H1 (cell line): ENCODE data around the gene UBAP2L. TPM values are rescaled to one million over a fixed set of nuclear protein-coding genes. Genes with fewer than 3 reads are reported as not detected.

ENCODE experiments used
- CTCF ChIA-PET: fragments of 300-600 bp; sonication (Branson Sonifier 250); formaldehyde crosslinking; loops from one replicate; lab custom pipeline; 2021; ENCODE audit not compliant: partially characterized antibody; lab: Charles Lee
- POLR2A ChIA-PET: fragments of 300-600 bp; sonication (Branson Sonifier 250); formaldehyde crosslinking; loops from one replicate; lab custom pipeline; 2021; ENCODE audit warnings: inconsistent platforms; ENCODE audit not compliant: partially characterized antibody; lab: Charles Lee
- DNase-seq, 2 experiments: peaks; one replicate each; pipeline versions ENCODE4 v3.0.0 to v3.0.0-alpha.2; 2010 to 2022; ENCODE audit warnings: low spot score in 2 of 2, low read depth in 1 of 2, mixed read lengths in 1 of 2
- FAIRE-seq: peaks from 2 replicates; lab custom pipeline; 2011; peaks lifted over from hg19 to GRCh38; lab: Jason Lieb, UNC
- H2AFZ ChIP-seq: 2 replicates; pipeline ENCODE4 v1.8.1; 2012; ENCODE audit warnings: low read length, inconsistent platforms
- H2AK5ac ChIP-seq: 2 replicates; pipeline ENCODE4 v1.6.1; 2013; ENCODE audit warnings: low read depth, low read length
- H2BK120ac ChIP-seq: replicated peaks from 2 replicates; pipeline ENCODE3; 2013; ENCODE audit warnings: low read depth, low read length, inconsistent platforms
- H2BK12ac ChIP-seq: 2 replicates; pipeline ENCODE4 v1.6.1; 2013; ENCODE audit warnings: low read depth, low read length
- H2BK15ac ChIP-seq: 2 replicates; pipeline ENCODE4 v1.6.1; 2013; ENCODE audit warnings: low read length
- H2BK20ac ChIP-seq: 2 replicates; pipeline ENCODE4 v1.6.1; 2013; ENCODE audit warnings: low read length
- H2BK5ac ChIP-seq: 2 replicates; pipeline ENCODE4 v1.6.1; 2013; ENCODE audit warnings: low read depth, low read length
- H3K14ac ChIP-seq: 2 replicates; pipeline ENCODE4 v1.6.1; 2013; ENCODE audit warnings: inconsistent platforms; ENCODE audit not compliant: insufficient read length
- H3K18ac ChIP-seq: 2 replicates; pipeline ENCODE4 v1.6.1; 2013; ENCODE audit warnings: low read length; ENCODE audit errors: extremely low read depth
- H3K23ac ChIP-seq: 2 replicates; pipeline ENCODE4 v1.6.1; 2013; ENCODE audit warnings: inconsistent platforms; ENCODE audit not compliant: insufficient read length
- H3K23me2 ChIP-seq: 2 replicates; pipeline ENCODE4 v1.6.1; 2013; ENCODE audit warnings: low read depth, low read length
- H3K27ac ChIP-seq: 2 replicates; pipeline ENCODE4 v1.6.1; 2011; ENCODE audit warnings: low read depth, low read length, inconsistent platforms
- H3K27me3 ChIP-seq, 4 experiments: replicated peaks in 1 of 4; 1 replicate in 1 of 4; 2 replicates in 3 of 4; pipeline versions ENCODE4 v1.6.1 to v1.8.1; 2011 to 2013; ENCODE audit warnings: low read length in 3 of 4, mild to moderate bottlenecking in 3 of 4, inconsistent platforms in 2 of 4, mixed read lengths in 2 of 4, moderate library complexity in 1 of 4; ENCODE audit not compliant: control insufficient read depth in 3 of 4, insufficient read depth in 3 of 4; ENCODE audit errors: extremely low read depth in 1 of 4
- H3K36me3 ChIP-seq, 4 experiments: 2 replicates each; pipeline versions ENCODE4 v1.6.1 to v1.8.1; 2011 to 2013; ENCODE audit warnings: mild to moderate bottlenecking in 4 of 4, low read length in 3 of 4, moderate library complexity in 2 of 4, control low read depth in 1 of 4, inconsistent platforms in 1 of 4; ENCODE audit not compliant: insufficient read depth in 4 of 4, control insufficient read depth in 2 of 4
- H3K4ac ChIP-seq: replicated peaks from 2 replicates; pipeline ENCODE3; 2013; ENCODE audit warnings: low read length, low read depth, mixed read lengths, inconsistent platforms; ENCODE audit not compliant: insufficient read length
- H3K4me1 ChIP-seq, 4 experiments: replicated peaks in 1 of 4; 1 replicate in 1 of 4; 2 replicates in 3 of 4; pipeline versions ENCODE4 v1.6.1 to v1.8.1; 2011 to 2013; ENCODE audit warnings: low read length in 3 of 4, inconsistent platforms in 2 of 4, mixed read lengths in 1 of 4; ENCODE audit not compliant: insufficient read depth in 4 of 4, control insufficient read depth in 3 of 4
- H3K4me2 ChIP-seq, 2 experiments: 2 replicates each; pipeline versions ENCODE4 v1.6.1 to v1.8.1; 2011 to 2013; ENCODE audit warnings: low read depth in 2 of 2, low read length in 2 of 2, control low read depth in 1 of 2, inconsistent platforms in 1 of 2, mild to moderate bottlenecking in 1 of 2; ENCODE audit not compliant: insufficient read depth in 1 of 2
- H3K4me3 ChIP-seq, 4 experiments: fragments of 200-600, 300-600 bp in 1 of 4; sonication (generic), shearing (Covaris generic), sonication (Bioruptor Twin) in 1 of 4; 2 replicates each; pipeline versions ENCODE4 v1.5.1 to v1.8.1; 2011 to 2016; ENCODE audit warnings: low read length in 4 of 4, low read depth in 3 of 4, control low read depth in 2 of 4, inconsistent platforms in 2 of 4, mild to moderate bottlenecking in 2 of 4, mixed read lengths in 1 of 4, moderate library complexity in 1 of 4; ENCODE audit not compliant: insufficient read depth in 2 of 4; ENCODE audit errors: extremely low read depth in 1 of 4
- H3K56ac ChIP-seq: replicated peaks from 2 replicates; pipeline ENCODE3; 2013; ENCODE audit warnings: low read depth, mild to moderate bottlenecking, mixed read lengths, low read length, inconsistent platforms; ENCODE audit not compliant: insufficient read length
- H3K79me1 ChIP-seq: 2 replicates; pipeline ENCODE4 v1.6.1; 2013; ENCODE audit warnings: low read depth, low read length, control low read depth
- H3K79me2 ChIP-seq, 2 experiments: 2 replicates each; pipeline versions ENCODE4 v1.6.1 to v1.8.1; 2012 to 2013; ENCODE audit warnings: low read length in 2 of 2, mild to moderate bottlenecking in 2 of 2, inconsistent platforms in 1 of 2; ENCODE audit not compliant: insufficient read depth in 2 of 2, control insufficient read depth in 1 of 2
- H3K9ac ChIP-seq, 4 experiments: replicated peaks in 1 of 4; 1 replicate in 1 of 4; 2 replicates in 3 of 4; pipeline versions ENCODE4 v1.6.1 to v1.8.1; 2011 to 2013; ENCODE audit warnings: low read depth in 3 of 4, low read length in 3 of 4, control low read depth in 2 of 4, mild to moderate bottlenecking in 2 of 4, moderate library complexity in 2 of 4, inconsistent platforms in 1 of 4; ENCODE audit errors: extremely low read depth in 1 of 4
- H3K9me3 ChIP-seq, 2 experiments: 2 replicates each; pipeline versions ENCODE4 v1.6.1 to v1.8.1; 2012 to 2013; ENCODE audit warnings: mild to moderate bottlenecking in 2 of 2, moderate library complexity in 2 of 2, control low read depth in 1 of 2, inconsistent platforms in 1 of 2, low read depth in 1 of 2, low read length in 1 of 2, mixed read lengths in 1 of 2; ENCODE audit not compliant: insufficient read depth in 2 of 2
- H4K20me1 ChIP-seq, 2 experiments: replicated peaks in 1 of 2; 2 replicates each; pipeline versions ENCODE3 to v1.8.1; 2011 to 2013; ENCODE audit warnings: inconsistent platforms in 2 of 2, low read length in 2 of 2, mild to moderate bottlenecking in 1 of 2; ENCODE audit not compliant: insufficient read depth in 2 of 2, control insufficient read depth in 1 of 2
- H4K5ac ChIP-seq: 2 replicates; pipeline ENCODE4 v1.6.1; 2013; ENCODE audit warnings: low read length, low read depth, mixed read lengths, inconsistent platforms; ENCODE audit not compliant: insufficient read length
- H4K8ac ChIP-seq: 2 replicates; pipeline ENCODE4 v1.8.0; 2013; ENCODE audit warnings: mild to moderate bottlenecking, moderate library complexity, low read length, inconsistent platforms; ENCODE audit not compliant: insufficient read depth; ENCODE audit errors: extremely low read depth
- H4K91ac ChIP-seq: replicated peaks from 2 replicates; pipeline ENCODE3; 2013; ENCODE audit warnings: low read length, mixed read lengths, inconsistent platforms; ENCODE audit not compliant: insufficient read length
- BRCA1 ChIP-seq: IDR thresholded peaks from 2 replicates; pipeline ENCODE4 v1.6.1; 2012; ENCODE audit warnings: low read depth, low read length, improper control_type of control experiment
- GABPA ChIP-seq: IDR thresholded peaks from 2 replicates; pipeline ENCODE4 v1.6.1; 2011; ENCODE audit warnings: mild to moderate bottlenecking, low read length, moderate library complexity, borderline replicate concordance; ENCODE audit not compliant: insufficient read depth
- WGBS, 2 experiments: shearing (Covaris generic) in 1 of 2; methylation state at CpG; one replicate each; pipeline versions ENCODE4 v1.1.6 to v1.1.7; 2013 to 2015; ENCODE audit warnings: low lambda C conversion rate in 2 of 2, mixed read lengths in 2 of 2, inconsistent platforms in 1 of 2, low coverage in 1 of 2, missing lambda C conversion rate in 1 of 2; ENCODE audit not compliant: insufficient replicate concordance in 2 of 2, insufficient coverage in 1 of 2, insufficient read length in 1 of 2; ENCODE audit errors: extremely low coverage in 1 of 2, missing lambda C conversion rate in 1 of 2; 5-methylcytosine and 5-hydroxymethylcytosine counted together
- polyA plus RNA-seq, 7 experiments: library from polyadenylated mRNA; depleted of rRNA in 3 of 7; stranded (reverse) in 5 of 7; unstranded in 2 of 7; fragments of >200 nt in 5 of 7; fragments of 200-250 nt in 2 of 7; gene quantifications; 1 replicate in 5 of 7; 2 replicates in 1 of 7; 4 replicates in 1 of 7; pipeline versions ENCODE4 v1.2.1 to v1.2.3, GENCODE V29; 2011 to 2013; ENCODE audit warnings: missing spikeins in 2 of 7, mixed read lengths in 2 of 7
- total RNA-seq: library from RNA; stranded (reverse); fragmentation: NEBNext Ultra II Directional; extraction: Animal tissue kit (Norgen Biotek cat#: 25700); gene quantifications from 2 replicates; pipeline ENCODE4 v1.2.1, GENCODE V29; 2021
- TF ChIP-seq, protein P1 (sequence below): IDR thresholded peaks from 2 replicates; pipeline ENCODE4 v1.6.1; 2011; ENCODE audit warnings: low read length, improper control_type of control experiment

UBAP2L gene
- total and polyA plus RNA-seq, 2 of the 8 experiments (the other 6 are each of a cell fraction or from before 2014, with no cell fraction given) = 254 to 349 TPM

GRCh38 chr1:154241703-154242351, 21.1 kb downstream of the UBAP2L start:
- Histone ChIP-seq H2AFZ (no peak overlapping the region), H2BK120ac (no peak overlapping the region), H3K18ac (no peak overlapping the region), H3K23ac (no peak overlapping the region), H3K14ac (no peak overlapping the region), H2BK5ac (no peak overlapping the region), H3K23me2 (no peaks in the 10 kb centered on the region), H3K9me3 (no peaks in the 10 kb centered on the region), H4K8ac (no peak overlapping the region), H3K56ac (no peak overlapping the region), H2AK5ac (no peak overlapping the region), H3K4me2 (no peak overlapping the region), H4K91ac (no peak overlapping the region), H3K4me3 (no peak overlapping the region), H4K20me1 (peaks cover 5 to 8% of the 10 kb centered on the region in 2 experiments), H2BK15ac (no peak overlapping the region), H2BK12ac (no peak overlapping the region), H3K9ac (no peak overlapping the region), H3K79me1 (no peaks in the 10 kb centered on the region), H3K4me1 (no peaks in the 10 kb centered on the region), H4K5ac (no peak overlapping the region), H3K36me3 (peaks cover 39 to 92% (median 85%) of the 10 kb centered on the region in 4 experiments), H3K27ac (no peak overlapping the region), H3K27me3 (no peaks in the 10 kb centered on the region), H3K79me2 (peaks cover 0 to 43% of the 10 kb centered on the region in 2 experiments; a peak in 2 of 4 replicates), H3K4ac (no peak overlapping the region), H2BK20ac (no peak overlapping the region)
- WGBS, 2 experiments = 91% methylated on average over 3 of the region's 3 CpGs; no CpG with 5 or more reads in 1 of the 2 experiments
- DNase-seq = no peak
- FAIRE-seq = no peak
- TF ChIP-seq, protein P1, sequence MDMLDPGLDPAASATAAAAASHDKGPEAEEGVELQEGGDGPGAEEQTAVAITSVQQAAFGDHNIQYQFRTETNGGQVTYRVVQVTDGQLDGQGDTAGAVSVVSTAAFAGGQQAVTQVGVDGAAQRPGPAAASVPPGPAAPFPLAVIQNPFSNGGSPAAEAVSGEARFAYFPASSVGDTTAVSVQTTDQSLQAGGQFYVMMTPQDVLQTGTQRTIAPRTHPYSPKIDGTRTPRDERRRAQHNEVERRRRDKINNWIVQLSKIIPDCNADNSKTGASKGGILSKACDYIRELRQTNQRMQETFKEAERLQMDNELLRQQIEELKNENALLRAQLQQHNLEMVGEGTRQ = no peak
- TF ChIP-seq BRCA1 (no peak), GABPA (no peak)
- ChIA-PET POLR2A (interaction anchor here (0.5 to 0.9 kb wide), 3 partner anchors 11 to 68 kb away, joined by 3 to 4 read pairs (median 3); no protein-coding TSS in a partner anchor), CTCF (no interaction called here)
